Loucy (cell line): ENCODE results near the gene PMM1.

Experiments
- CTCF ChIP-seq: fragments of 200-600 bp; sonication (generic); conservative IDR thresholded peaks from 2 replicates; pipeline ENCODE4 v1.5.1; 2014; ENCODE audit warnings: mild to moderate bottlenecking, antibody characterized with exemption, low read length
- EZH2phosphoT487 ChIP-seq: fragments of 200-600 bp; IDR thresholded peaks from 2 replicates; pipeline ENCODE4 v1.6.1; 2018; ENCODE audit warnings: antibody characterized with exemption, mild to moderate bottlenecking, moderate library complexity, borderline replicate concordance

GRCh38 chr22:41562461-41562860 lies 27.2 kb downstream of the PMM1 start:
- no peak for TF ChIP-seq CTCF
- TF ChIP-seq EZH2phosphoT487 = no peak
